Kidney epithelial cell (primary cell): ENCODE measurements around the gene BRINP2. TPM values are rescaled to one million over a fixed set of nuclear protein-coding genes. Genes with fewer than 3 reads are reported as not detected.

Experiments
- DNase-seq: peaks from one replicate; pipeline ENCODE4 v3.0.0-alpha.2; 2010; ENCODE audit warnings: low read depth
- H3K27me3 ChIP-seq: 2 replicates; pipeline ENCODE4 v1.6.0; 2011; ENCODE audit warnings: low read length; ENCODE audit not compliant: control insufficient read depth, insufficient read depth
- H3K36me3 ChIP-seq: 2 replicates; pipeline ENCODE4 v1.5.1; 2011; ENCODE audit warnings: low read length; ENCODE audit not compliant: control insufficient read depth, insufficient read depth
- H3K4me3 ChIP-seq: 2 replicates; pipeline ENCODE4 v1.5.1; 2011; ENCODE audit warnings: low read depth, mild to moderate bottlenecking, control low read depth, low read length
- total RNA-seq: library from RNA; depleted of rRNA; stranded (reverse); fragments of >200 nt; gene quantifications from 2 replicates; pipeline ENCODE4 v1.2.3, GENCODE V29; 2015
- TF ChIP-seq, protein P1 (sequence below): IDR thresholded peaks from 2 replicates; pipeline ENCODE4 v1.5.1; 2011; ENCODE audit warnings: mild to moderate bottlenecking, moderate library complexity, low read length, control low read depth, inconsistent platforms; ENCODE audit not compliant: insufficient read depth, poor library complexity, severe bottlenecking

Gene BRINP2
- total RNA-seq, 1 donor from 2014 or later: not detected

- no peak for DNase-seq
- no peaks in the 10 kb centered on the region for H3K36me3 ChIP-seq
- no peak overlapping the region for H3K4me3 ChIP-seq
- peaks cover 36% of the 10 kb centered on the region for H3K27me3 ChIP-seq
- TF ChIP-seq, protein P1, sequence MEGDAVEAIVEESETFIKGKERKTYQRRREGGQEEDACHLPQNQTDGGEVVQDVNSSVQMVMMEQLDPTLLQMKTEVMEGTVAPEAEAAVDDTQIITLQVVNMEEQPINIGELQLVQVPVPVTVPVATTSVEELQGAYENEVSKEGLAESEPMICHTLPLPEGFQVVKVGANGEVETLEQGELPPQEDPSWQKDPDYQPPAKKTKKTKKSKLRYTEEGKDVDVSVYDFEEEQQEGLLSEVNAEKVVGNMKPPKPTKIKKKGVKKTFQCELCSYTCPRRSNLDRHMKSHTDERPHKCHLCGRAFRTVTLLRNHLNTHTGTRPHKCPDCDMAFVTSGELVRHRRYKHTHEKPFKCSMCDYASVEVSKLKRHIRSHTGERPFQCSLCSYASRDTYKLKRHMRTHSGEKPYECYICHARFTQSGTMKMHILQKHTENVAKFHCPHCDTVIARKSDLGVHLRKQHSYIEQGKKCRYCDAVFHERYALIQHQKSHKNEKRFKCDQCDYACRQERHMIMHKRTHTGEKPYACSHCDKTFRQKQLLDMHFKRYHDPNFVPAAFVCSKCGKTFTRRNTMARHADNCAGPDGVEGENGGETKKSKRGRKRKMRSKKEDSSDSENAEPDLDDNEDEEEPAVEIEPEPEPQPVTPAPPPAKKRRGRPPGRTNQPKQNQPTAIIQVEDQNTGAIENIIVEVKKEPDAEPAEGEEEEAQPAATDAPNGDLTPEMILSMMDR: no peak
Observed at GRCh38 chr1:177171536-177172123, 872 bp downstream of the BRINP2 start.

- TF ChIP-seq, protein P1: no peak
- Histone ChIP-seq H3K27me3 (peaks cover 36% of the 10 kb centered on the region), H3K36me3 (no peaks in the 10 kb centered on the region), H3K4me3 (no peak overlapping the region)
- no peak for DNase-seq
Observed at GRCh38 chr1:177172272-177172671, 1.5 kb downstream of the BRINP2 start.

DNA sequence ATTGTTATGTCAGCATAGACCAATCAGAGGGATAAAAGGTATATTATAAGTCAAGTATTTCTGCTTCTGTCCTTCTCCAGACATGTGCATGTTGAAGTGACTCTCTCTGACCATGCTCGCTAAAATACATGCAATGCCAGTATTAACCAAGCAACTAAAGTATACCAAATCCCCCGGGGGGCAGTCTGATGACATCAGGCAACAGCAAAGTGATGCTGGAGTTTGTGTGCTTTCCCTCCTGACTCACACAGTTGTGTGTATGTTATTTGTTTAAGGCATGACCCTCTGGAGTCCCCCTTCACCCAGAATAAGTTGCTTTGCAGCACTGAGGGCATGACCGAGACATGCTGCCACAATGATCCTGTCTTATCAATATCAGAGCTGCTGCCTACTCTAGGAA lies 2.1 kb downstream of the BRINP2 start:
- H3K4me3 ChIP-seq: no peak overlapping the region
- H3K36me3 ChIP-seq: no peaks in the 10 kb centered on the region
- no peak for DNase-seq
- TF ChIP-seq, protein P1: no peak
- H3K27me3 ChIP-seq: peaks cover 36% of the 10 kb centered on the region

DNA sequence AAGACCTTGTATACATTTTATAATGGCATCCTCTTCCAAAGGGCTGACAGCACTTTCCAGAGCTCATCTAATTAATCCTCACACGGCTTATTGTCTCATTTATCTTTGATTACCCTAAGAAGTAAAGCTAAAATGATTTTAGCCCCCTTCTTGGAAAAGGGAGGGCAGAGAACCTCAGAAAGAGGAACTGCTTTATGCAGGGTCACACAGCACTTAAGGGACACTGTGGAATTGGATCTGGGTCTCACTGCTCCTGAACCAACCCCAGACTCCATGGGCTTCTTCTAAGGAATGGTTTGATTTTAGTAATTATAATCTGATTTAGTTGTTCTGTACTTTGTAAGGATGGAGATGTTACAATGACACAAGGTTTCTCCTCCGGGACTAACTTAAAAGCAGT lies 3.2 kb downstream of the BRINP2 start:
- TF ChIP-seq, protein P1: no peak
- Histone ChIP-seq H3K36me3 (no peaks in the 10 kb centered on the region), H3K4me3 (no peak overlapping the region), H3K27me3 (peaks cover 40% of the 10 kb centered on the region)
- no peak for DNase-seq

- no peak overlapping the region for H3K4me3 ChIP-seq
- TF ChIP-seq, protein P1: no peak
- no peaks in the 10 kb centered on the region for H3K36me3 ChIP-seq
- no peak for DNase-seq
- H3K27me3 ChIP-seq: peaks cover 40% of the 10 kb centered on the region
Observed at GRCh38 chr1:177174921-177175634, 4.3 kb downstream of the BRINP2 start.

- no peak overlapping the region for H3K4me3 ChIP-seq
- peaks cover 21% of the 10 kb centered on the region for H3K27me3 ChIP-seq
- no peaks in the 10 kb centered on the region for H3K36me3 ChIP-seq
- TF ChIP-seq, protein P1: no peak
- no peak for DNase-seq
Observed at GRCh38 chr1:177181280-177181630, 10.5 kb downstream of the BRINP2 start.
